SKM-1 (cell line): ENCODE measurements around the gene TGOLN2.

Experiments used
- DNase-seq: peaks from one replicate; lab custom pipeline; 2025; ENCODE audit not compliant: unreplicated experiment; lab: John Stamatoyannopoulos, UW

Gene TGOLN2

DNA sequence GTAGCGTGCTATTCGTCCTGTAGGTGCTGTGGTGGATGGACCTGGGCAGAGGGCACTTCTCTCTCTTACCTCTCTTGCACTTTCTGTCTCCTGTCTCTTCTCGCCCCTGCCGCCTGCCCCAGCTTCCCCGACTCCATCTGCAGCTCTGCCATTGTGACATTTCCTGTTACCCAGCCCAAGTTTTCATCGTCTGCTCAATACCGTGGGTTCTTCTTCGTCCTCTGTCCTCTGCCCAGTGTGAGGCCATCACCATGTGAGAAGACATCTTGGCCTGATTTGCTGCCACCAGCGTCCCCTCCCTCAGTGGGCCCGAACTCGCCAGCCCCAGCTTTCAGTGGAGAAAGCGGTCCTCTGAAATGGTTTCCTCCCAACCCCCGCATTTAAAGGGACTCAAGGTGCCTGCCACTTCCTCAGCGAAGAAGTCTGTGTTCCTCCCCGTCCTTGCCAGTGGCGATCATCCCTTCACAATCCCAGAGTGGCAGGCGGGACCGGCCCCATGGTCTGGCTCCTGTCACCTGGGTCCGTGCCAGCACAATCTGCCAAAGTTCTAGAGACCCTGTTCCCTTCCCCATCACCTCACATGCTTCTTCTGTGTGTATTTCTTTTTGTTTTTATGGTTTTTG is 18.0 kb downstream of the TGOLN2 start:
- DNase-seq = peak; percentile 69

DNA sequence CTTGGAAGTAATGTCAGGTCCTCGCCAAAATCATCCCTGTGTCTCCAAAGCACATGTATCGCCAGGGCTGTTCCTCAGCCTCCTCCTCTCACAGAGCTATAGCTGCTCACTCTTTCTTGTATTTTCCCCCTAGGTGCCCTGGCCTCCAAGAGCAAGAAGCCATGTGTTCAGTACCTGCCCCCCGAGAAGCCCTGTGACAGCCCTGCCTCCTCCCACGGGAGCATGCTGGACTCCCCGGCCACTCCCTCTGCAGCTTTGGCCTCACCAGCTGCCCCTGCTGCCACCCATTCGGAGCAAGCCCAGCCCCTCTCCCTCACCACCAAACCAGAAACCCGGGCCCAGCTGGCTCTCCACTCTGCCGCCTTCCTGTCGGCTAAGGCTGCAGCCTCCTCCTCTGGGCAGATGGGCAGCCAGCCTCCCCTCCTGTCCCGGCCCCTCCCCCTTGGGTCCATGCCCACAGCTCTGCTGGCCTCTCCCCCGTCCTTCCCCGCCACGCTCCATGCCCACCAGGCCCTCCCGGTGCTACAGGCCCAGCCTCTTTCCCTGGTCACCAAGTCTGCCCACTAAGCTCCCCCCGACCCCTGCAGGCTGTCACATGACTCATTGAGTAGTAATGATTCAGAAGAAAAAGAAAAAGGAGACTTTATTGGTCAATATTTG is 18.8 kb downstream of the TGOLN2 start:
- DNase-seq = no peak

DNA sequence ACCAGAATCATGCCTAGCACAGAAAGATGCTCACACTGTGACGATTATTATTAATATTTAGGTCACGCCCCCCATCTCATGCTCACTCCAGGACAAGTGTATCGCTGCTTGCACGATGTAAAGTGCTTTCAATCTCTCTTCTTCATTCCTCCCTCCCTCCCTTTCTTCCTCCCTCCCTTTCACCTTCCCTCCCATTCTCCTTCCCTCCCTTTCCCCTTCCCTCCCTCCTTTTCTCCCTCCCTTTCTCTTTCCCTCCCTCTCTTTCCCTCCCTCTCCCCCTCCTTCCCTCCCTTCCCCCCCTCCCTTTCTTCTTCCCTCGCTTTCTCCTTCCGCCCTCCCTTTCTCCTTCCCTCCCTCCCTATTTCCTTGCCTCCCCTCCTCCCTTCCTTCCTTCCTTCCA is 19.6 kb downstream of the TGOLN2 start:
- no peak for DNase-seq

DNA sequence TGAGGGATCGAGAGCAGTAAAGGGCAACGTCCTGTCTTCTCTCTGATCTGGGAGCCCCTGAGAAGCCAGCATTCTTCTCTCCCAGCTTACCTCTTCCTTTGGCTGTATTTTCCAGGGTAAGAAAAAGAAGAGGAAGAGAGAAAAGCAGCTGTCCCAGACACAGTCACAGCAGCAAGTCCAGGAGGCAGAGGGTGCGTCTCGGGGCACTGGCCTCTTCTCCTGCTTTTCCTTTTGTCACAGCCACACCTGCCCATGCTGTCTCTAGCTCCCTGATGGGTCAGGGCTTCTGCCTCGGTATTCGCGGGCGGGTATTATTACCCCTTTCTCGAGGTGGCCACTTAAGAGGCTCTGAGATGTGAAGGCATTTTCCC is 20.3 kb downstream of the TGOLN2 start:
- no peak for DNase-seq

DNA sequence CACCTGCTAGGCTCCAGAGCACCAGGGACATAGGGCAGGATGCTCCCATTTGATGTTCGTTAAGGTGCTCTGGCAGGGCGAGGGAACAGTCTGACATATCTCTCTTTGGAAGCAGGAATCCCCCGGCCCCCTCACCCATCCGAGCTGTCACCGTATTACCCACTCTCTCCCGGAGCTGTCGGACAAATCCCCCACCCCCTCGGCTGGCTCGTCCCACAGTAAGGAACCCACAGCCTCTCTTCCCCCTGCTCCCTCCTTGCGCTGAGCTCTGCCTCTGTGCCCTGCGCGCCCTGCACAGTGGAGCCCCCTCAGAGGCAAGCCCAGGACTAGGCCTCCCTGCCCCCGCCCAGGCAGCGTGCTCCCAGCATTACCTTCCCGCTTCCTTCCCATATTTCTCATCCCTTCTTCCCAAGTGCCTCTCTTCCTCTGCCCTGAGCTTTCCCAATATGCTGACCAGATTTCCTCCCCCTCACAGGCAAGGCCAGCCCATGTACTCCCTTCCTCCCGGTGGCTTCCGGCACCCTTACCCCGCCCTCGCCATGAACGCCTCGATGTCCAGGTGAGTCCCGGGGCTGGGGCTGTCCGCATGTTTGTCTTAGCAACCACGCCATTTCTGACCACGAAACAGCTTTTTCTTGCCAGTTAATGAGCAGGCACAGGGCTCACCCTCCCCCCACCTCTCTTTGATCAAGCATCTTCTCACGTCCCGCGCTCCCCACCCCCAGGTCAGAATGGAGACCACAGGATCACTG is 23.8 kb downstream of the TGOLN2 start:
- no peak for DNase-seq

DNA sequence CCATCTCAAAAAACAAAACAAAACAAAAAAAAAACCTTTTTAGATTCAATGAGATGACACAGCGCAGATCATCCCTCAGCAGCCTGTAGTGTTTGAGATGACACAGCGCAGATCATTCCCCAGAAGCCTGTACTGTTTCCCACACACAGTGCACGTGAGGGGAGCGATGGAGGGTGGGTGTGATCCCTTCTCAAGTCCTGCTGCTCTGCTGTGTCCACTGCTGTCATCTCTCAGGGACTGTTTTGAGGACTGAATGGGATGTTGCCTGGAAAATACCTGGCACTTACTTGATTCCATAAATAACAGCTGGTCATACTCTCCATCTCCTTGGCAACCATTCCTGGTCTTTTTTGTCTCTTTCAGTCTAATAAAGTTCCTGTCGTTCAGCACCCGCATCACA is 25.7 kb downstream of the TGOLN2 start:
- DNase-seq = no peak

DNA sequence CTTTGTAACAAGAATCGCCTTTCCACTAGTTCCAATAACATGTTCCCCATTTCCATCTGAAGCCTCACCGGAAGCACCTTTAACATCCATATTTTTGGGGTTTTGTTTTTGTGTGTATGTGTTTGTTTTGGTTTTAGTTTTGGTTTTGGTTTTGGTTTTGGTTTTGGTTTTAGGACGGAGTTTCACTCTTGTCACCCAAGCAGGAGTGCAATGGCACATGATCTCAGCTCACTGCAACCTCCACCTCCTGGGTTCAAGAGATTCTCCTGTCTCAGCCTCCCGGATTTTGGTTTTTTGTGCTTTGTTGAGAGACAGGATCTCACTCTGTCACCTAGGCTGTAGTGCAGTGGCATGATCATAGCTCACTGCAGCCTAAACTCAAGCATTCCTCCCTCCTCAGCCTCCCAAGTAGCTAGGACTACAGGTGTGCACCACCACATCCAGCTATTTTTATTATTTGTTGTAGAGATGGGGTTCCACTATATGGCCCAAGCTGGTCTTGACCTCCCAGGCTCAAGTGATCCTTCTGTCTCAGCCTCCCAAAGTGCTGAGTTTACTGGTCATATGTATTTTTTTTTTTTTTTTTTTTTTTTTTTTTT is 36.3 kb downstream of the TGOLN2 start:
- no peak for DNase-seq

DNA sequence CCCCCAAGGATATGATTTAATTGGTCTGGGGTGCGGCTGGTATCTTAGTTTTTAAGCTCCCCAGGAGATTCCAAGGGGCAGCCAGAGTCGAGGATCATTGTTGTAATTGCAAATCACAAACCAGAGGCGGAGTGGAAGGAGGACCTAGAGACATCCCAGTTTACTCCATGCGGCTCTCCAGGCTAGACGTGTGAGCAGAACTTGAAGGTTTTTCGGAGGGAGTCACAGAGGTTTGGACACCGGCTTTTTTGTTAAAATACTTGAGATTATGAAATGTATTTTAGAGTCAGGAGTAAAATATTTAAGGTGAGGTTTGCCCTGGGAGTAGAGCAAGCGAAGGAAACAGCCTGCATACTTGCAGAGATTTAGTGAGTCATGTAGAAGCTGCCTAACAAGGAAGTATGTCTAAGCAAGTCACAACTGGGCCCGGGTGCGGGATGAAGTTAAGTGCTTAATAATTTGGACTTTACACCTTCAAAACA is 39.5 kb downstream of the TGOLN2 start:
- no peak for DNase-seq

DNA sequence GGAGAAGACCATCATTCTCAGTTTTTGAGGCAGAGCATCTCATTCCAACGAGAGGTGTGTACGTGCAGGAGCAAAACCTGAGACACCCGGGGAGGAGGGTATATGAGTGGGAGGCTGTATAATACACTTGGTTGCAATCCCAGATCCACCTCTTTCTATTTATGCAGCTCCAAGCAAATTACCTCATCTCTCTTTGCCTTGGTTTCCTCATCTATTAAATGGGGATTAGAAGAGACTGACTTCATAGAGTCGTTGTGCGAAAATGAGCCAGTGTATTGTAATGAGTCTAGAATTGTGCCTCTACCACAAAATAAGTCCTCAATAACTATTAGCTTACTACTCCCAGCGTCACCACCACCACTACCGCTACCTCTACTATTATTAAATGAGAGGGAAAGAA is 40.1 kb downstream of the TGOLN2 start:
- no peak for DNase-seq

DNA sequence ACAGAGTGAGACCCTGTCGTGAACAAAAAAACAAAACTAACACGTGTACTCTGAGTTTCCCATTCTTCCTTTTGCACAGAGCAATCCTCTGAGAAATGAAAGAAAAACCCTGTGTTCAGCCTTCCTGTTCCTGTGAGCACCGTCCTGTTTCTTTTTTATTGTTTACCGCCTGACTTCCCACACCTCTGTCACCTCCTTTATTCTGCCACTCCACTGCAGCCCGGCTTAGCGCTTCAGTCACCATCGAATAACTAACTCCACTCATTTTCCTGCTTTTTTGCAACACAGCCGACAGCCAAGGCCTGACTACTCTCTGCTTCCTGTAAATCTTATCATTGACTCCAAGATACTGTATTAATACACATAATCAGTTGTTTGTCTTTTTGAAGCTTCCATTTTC is 40.9 kb downstream of the TGOLN2 start:
- no peak for DNase-seq

DNA sequence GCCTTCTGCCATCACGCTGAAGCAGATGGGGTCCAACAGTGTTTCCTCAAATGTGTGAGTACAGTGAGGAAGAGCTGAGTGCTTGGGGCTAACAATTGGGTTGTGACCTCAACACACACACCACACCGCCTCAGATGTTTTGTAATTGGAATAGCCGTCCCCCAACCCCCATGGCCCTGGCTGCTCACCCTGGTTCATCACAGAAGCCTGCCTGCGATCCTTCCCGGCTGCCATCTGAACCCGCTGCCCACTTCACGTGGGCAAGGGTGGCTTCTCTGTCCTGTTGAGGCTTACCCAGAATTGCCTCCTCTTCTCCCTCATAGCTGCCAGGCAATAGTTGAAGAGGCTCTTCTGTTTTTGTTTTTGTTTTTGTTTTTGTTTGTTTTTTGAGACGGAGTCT is 44.1 kb downstream of the TGOLN2 start:
- DNase-seq = no peak

DNA sequence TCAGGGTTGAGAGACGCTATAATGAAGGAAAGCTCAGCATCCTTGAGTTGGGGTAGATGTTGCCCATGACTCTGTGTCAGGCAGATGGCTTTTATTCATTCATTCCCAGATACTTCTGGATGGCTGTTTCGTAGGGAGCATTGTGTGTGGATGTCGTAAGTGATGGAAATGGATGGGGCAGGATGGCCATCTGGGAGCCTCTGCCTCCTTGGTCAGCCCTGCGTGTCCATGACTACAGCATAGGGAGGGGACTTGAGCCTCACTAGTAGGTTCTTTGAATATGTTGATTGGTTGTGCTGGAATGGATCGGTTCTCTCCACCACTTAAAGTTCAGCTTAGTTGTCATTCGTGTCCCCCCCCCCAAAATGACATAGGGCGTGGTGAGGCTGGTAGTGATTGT is 44.9 kb downstream of the TGOLN2 start:
- no peak for DNase-seq

DNA sequence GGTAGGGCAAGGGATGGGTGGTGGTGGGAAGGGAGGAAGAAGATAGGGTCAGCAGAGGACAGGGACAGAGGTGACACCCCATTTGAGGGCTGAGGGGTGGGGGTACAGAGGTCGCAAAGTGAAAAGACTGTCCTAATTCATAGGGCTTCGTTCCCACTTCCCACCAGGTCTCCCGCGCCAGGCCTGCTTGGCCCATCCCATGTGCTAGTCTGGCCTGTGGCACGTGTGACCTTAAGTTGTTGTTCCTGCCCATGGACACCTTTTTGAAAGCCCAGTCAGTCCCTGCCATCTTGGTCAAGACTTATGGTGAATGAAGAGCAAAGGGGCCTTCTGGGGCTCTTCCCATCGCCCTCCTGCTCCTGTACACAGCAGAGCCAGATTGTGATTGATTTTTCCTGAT is 46.2 kb downstream of the TGOLN2 start:
- DNase-seq = no peak

DNA sequence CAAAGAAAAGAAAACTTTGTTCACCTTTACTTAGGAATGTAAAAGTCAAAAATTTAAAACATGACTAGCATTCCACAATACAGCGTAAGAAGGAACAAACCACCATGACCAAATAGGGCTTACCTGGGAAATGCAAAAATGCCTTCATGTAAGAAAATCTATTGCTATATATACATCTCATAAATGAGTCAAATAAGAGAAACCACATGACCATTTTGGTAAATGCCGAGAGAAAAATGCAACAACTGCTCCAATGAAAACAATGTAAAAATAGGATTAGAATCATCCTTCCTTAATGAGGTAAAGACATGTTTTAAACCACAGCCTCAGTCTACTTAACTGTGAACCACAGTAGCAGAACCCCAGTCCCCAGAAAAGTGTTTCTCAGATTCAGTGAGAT is 49.4 kb downstream of the TGOLN2 start:
- DNase-seq = no peak

DNA sequence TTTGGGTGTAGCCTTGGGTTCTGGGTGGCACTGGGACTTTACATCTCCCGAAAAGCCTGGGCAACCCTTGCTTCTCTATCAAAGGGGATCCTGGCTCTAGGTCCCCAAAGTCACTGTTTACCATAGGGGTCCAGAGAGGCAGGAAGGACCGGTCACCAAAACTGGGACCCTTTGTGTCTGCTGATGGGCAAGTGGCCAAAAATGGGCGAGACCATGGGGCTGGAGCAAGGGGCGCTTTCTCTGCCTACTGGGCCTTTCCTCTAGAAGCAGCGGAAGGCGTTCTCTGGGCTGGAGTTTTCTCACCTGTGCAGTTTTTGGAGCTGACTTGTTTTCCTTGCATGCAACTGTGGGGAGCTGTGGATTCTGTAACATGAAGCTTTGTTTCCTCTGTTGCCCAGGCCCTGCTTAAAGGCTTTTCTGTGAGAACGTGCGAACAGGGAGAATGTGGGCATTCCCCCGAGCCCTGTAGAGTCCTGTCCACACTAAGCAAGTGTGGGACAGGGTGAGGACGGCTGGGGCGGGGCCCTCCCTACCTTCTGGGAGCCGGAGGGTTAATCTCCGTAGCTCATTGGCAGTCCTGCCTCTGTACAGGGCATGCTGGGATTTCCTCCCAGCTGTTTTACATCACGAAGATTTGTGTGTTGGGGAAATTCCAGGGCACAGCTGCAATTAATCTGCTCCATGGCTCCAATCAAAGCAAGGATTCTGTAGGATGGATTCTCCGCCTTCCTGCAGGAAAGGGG is 50.2 kb downstream of the TGOLN2 start:
- DNase-seq = no peak

DNA sequence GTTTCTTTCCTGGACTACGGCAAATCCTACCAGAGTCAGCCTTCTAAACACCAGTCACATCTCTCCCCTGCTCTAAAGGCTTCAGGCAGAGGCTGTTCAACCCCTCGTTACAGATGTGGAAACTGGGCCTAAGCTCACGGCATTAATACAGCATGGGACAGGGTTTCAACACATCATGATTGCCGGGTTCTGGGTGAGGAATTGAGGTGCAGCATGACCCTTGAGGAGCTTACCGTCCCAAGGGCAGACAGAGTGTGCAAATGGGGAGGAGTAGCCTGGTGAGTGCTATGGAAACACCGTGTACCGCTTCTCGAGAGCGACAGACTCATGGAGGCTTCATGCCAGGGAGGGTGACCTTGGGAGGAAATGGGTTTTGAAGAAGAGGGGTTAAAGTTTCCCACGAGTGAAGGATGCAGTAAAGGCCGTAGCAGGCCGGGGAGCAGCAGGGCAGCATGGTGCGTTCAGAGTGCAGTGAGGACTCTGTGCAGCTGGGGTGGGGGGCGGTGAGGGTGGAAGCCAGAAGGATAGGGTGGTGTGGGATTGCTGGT is 51.1 kb downstream of the TGOLN2 start:
- DNase-seq = no peak

DNA sequence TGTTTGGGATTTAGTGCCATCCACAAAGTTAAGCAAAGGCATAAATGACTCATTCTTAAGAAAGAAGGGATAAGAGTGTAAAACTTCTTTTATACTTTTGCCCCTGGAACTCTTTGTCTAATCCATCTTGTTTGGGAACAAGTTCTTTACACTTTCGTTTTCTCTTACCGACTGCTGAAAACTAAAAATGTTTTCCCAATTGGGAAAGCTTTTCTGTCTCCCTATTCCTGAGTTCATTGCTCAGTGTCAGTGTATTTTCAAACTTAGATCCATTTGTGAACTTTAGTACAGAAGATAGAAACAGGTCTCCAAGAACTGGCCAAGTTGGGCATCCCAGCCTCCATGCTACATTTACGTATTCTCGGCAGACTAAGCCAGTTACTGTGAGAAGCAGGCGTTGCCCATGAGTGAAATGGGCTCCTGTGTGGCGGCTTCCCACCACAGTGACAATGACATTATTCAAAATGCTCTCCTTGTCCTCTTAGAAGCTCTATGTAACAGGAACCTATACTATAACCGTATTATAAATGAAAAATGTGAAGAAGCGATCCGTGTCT is 51.7 kb downstream of the TGOLN2 start:
- no peak for DNase-seq

DNA sequence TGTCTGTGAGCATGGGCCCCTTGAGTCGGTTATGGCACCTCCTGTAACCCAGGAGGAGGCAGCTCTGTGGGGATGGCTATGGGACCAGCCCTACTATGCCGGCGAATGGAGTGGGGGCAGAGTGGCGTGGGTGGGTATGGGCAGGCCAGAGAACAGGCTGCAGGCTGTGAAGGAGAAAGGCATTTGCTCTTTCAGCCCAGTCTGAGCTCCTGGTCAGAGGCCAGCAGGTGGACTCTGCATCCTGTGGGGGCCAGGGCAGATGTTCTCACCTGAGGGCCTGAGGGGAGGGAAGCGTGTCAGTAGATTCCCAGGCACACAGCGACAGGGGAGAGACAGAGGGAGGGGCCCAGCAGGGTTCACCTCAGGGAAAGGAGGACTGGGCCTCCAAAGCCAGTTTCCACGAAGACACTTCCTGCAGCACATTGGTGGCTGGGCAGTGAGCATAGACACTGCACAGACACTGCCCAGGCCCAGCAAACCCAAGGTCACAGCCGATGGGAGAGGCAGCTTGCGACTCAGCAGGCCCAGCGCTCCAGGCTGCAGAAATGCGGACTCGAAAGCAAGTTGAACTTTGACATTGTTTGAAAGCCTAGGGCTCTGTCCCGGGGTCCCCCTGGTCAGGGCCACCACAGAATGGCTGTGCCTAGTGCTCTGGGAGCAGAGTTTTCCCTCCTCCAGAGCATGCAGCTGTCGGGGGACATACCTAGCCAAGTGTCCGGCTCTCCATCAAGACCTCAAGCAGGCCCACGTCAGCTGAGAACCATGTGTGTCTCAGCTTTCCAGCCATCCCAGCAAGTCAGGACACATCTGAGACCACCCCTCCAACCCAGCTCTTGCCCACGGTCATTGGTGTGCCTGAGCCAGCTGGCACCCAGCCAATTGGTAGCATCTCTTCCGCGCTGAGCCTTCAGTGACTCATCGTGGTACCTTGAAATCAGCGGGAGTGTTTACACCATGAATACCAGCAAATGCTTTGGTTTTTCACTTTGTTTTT is 53.8 kb downstream of the TGOLN2 start:
- DNase-seq = no peak

DNA sequence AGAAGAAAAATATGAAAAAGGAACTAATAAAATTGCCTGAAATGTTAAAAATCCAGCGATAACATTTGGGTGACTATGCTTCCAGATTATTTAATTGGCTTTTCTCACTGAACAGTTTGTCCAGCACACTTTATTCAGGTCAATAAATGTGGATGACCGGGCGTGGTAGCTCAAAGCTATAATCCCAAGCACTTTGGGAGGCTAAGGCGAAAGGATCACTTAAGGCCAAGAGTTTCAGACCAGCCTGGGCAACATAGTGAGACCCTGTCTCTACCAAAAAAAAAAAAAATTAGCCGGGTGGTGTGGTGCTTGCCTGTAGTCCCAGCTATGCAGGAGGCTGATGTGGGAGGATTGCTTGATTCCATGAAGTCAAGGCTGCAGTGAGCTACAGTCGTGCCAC is 55.4 kb downstream of the TGOLN2 start:
- no peak for DNase-seq
